Glomerular endothelial cell (primary cell): ENCODE results near the gene TXNDC16. TPM values are rescaled to one million over a fixed set of nuclear protein-coding genes. Genes with fewer than 3 reads are reported as not detected.
A peak's percentile ranks its signal among the peaks of the same experiment; 100 is the strongest.
"Not testable (repeated sequence)": the region's sequence is repeated elsewhere in the genome, so short reads cannot be mapped to it uniquely, and the experiment has no call there.

Experiments used
- DNase-seq: peaks from one replicate; pipeline ENCODE4 v3.0.0-alpha.2; 2011; ENCODE audit warnings: low read depth, low spot score; ENCODE audit errors: extremely low read depth
- total RNA-seq: library from RNA; depleted of rRNA; stranded (reverse); fragments of >200 nt; gene quantifications from 2 replicates; pipeline ENCODE4 v1.2.3, GENCODE V29; 2015

TXNDC16 gene
- total RNA-seq, result 2.4 and 4.7 TPM in 2 replicates

DNA sequence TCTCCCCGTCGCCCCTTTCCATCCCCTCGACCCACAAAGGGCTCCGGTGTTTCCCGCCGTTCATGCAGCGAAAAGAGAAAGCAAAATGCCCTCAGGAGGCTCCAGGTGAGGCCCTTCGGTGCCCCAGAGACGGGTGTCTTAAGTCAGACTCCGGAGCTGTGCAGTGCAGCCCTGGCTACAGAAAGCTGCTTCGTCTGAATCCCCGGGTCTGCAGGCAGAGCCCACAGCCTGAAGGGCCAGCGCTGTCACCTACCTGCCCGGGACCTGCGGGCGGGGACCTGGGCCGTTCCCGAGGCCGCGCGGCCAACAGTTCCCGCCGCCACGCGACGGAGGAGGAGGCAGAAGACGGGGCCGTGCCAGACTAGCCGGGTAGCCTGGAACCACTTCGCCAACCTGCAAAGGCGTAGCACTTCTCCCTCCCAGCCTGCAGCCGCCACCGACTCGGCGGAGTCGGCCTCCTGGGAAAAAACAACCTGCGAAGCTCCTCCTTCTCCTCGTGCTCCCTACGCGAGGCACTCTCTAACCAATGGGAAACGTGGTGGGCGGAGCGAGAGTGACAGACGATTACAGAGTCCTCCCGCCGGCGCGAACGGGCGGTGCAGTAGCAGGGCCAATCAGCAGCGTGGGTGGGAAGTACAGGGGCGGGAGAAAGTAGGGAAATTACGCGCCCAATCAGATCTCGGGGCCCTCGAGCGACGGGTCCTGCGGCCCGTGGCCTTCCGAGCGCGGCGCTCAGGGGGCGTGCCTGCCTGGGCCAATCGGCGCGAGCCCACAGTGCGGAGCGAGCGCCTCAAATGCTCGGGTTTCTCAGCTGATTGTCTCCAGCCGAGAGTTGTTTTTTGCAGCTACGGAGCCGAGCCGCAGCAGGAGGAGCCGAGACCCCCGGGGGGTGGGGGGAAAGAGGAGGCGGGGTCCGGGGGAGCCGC lies at the start of gene TXNDC16, which contains the start of gene GPR137C:
Gene TXNDC16, minus strand, starts transcription at position 443 of the 926 bp plus-strand sequence. CDS start 8,948 bp downstream, outside the sequence.
Gene GPR137C, plus strand, starts transcription at position 774 of the 926 bp plus-strand sequence. CDS start 312 bp downstream, outside the sequence.
- DNase-seq, result peak; percentile 96

GRCh38 chr14:52599974-52600373 lies 47.7 kb upstream of the TXNDC16 start:
- no peak for DNase-seq

DNA sequence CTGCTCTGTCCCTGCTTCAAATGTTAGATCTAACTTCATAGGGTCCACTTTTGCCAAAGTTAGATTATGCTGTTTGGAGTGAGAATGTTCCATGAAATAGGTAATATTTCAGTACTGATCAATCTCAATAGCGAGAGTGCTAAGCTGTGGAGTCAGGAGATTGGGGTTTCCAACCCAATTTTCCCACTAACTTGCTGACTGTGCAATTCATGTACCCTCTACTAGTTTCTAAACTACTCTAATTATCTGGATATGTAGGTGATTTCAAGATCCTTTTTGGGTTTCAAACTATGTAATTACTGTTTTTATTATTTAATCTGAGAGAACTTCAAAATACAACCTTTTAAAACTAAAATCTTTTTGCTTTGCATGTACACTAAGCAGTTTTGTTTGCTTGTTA lies 46.3 kb upstream of the TXNDC16 start:
- no peak for DNase-seq

DNA sequence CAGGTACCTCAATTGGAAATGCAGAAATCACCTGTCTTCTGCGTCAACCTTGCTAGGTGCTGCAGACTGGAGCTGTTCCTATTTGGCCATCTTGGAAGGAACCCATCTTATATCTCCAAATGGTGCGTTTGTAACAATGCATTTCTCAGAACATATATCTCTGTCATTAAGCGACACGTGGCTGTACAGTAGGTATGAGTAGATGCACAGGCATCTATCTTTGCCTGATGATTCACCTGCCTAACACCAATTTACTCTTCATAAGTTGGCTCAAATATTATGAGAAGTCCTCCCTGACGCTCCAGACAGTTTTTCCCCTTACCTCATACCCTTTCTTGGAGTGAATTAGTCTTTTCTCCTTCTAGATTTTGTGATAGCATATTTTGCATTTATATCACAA lies 44.6 kb upstream of the TXNDC16 start:
- no peak for DNase-seq

DNA sequence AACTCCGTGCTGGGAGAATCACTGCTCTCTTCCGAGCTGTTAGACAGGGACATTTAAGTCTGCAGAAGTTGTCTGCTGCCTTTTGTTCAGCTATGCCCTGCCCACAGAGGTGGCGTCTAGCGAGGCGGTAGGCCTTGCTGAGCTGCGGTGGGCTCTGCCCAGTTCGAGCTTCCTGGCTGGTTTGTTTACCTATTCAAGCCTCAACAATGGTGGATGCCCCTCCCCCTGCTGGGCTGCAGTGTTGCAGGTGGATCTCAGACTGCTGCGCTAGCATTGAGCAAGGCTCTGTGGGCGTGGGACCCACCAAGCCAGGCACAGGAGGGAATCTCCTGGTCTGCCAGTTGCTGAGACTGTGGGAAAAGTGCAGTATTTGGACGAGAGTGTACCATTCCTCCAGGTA lies 44.0 kb upstream of the TXNDC16 start:
- DNase-seq, result no peak

- DNase-seq, result no peak
Measured at GRCh38 chr14:52590318-52590717, 38.0 kb upstream of the TXNDC16 start.

GRCh38 chr14:52589646-52590045 lies 37.3 kb upstream of the TXNDC16 start:
- no peak for DNase-seq

DNA sequence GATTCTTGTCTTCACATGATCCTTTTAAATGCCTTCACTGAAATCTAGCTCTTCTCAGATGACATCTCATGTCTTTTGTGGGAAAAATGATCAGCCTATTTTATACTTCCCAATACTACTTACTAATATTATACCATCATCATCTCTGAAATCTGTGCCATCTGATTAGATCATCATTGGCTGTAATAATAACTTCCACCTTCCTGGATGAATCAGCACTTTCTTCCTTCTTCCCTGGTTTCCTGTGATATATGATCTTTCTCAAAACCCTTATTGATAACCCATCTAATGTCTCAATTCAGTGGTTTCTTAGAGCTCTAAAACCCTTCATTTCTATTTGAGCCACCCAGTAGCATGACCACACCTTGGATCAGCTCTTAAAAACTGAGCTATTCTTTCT lies 31.2 kb upstream of the TXNDC16 start:
- no peak for DNase-seq

DNA sequence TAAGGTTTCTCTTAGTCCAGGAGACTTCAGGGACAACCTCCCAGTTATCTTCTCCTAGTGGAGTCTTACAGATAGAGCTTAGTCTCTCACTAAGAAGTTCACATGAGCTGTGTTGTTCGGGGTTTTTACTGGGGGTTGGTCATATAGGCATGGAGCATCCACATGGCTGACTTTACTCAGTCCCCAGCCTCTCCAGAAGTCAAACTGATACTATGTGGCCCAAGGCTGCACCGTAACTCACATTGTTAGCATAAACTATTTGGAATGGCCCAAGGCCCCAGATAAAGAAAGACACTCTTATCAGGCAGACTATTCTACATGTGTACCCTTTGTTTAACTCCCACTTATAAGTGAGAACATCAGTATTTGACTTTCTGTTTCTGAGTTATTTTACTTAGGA lies 23.6 kb upstream of the TXNDC16 start:
- no peak for DNase-seq

DNA sequence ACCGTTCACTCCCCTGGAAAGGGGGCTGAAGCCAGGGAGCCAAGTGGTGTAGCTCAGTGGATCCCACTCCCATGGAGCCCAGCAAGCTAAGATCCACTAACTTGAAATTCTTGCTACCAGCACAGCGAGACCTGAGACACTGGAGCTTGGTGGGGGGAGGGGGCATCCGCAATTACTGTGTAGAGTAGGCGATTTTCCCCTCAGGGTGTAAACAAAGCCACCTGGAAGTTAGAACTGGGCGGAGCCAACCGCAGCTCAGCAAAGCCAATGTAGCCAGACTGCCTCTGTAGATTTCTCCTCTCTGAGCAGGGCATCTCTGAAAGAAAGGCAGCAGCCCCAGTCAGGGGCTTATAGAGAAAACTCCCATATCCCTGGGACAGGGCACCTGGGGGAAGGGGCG lies 16.1 kb upstream of the TXNDC16 start:
- not testable (repeated sequence) for DNase-seq

GRCh38 chr14:52563120-52563519 lies 10.8 kb upstream of the TXNDC16 start:
- no peak for DNase-seq

DNA sequence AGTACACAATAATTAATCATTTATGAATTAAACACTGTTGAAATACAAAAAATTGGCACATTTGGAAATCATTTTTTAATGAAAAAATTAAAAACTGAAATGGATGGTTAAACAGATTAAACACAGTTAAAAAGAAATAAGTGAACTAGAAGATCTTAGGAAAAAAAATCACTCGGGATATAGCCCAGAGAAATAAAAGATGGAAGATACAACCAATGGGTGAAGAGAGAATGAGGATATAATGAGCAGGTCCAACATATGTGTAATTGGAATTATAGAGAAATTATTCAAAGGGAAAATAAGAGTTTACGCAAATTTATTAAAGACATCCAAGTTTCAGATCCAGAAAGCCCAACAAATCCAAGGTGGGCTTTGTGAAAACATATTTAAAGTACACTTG lies 6.4 kb upstream of the TXNDC16 start:
- no peak for DNase-seq

DNA sequence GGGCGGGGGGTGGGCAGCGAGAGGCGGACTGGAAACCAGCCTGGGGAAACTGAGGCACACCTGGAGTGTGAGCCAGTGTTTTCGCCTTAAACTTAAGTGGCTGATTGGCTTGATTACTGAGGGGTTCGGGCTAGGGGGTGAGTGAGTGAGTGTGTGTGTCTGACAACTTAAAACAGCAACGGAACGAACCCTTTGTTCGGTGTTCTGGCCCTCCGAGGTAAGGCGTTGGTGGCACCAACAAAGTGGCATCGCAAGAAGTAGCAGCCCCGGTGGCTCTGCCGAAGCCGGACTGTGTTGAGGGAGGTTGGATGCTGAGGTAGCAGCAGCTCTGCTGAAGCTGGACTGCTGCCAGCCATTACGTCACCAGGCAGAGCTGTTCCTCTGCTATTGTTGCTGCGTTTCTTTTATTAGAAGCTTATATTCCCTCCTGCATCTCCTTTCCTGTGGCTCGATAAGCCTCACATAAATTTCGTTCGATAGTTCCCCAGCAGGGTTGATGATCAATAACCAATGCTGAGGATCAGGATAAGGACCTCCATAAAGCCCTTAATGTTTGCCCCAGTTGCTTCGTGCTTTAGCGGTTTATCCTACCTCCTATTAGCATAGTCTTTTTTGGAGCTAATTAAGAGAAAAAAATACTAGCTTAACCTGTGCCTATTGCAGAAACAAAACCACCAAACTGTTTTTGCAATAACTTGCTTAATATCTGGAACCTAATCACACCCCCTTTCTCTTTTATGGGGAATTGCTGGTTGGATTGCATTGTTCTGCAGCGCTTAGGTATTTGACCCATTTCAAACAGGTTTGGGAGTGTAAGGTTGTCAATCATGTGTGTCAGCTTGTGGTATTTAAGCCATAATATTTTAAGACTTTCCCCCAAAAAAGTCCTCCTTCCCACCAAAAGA lies 1.6 kb upstream of the TXNDC16 start:
- peak; percentile 50 for DNase-seq

GRCh38 chr14:52553002-52553670 lies 831 bp upstream of the TXNDC16 start:
- no peak for DNase-seq

DNA sequence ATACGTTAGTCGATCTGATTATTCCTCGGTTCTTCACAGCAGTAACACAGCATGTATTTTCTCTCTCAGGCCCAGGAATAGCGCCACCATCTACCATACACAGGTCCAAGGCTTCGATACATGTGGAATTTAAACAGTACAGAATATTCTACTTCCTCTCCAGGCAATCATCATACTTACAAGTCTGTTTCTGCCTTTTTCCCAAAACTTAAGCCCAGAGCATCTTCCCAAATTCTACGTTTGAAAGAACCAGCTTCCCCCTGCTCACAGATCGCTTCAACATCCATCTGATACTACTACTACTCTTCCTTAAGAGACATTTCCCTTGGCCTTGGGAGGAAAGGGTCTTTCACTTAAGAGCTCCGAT lies 626 bp downstream of the TXNDC16 start:
- peak; percentile 14 for DNase-seq

- DNase-seq, result no peak
Measured at GRCh38 chr14:52551205-52551604, 1.1 kb downstream of the TXNDC16 start.

GRCh38 chr14:52550661-52551060 lies 1.6 kb downstream of the TXNDC16 start:
- no peak for DNase-seq

DNA sequence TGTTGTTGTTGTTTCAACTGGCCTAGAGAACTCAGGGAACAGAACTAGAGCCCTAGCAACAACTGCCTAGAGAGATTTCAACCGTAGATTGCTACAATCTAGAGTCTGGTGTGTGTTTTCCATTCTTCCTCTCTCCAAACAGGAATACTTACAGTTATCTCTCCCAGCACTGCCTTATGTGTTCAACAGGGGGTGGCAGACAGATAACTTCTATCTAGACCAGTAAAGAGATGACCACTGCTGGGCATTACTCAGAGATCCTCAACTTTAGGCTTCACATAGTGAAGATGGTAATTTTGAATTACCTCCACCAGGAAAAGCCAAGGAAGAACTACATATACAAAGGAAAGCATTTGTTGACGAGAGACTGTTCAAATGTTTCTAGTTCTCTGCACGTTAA lies 4.8 kb downstream of the TXNDC16 start:
- no peak for DNase-seq

GRCh38 chr14:52547027-52547426 lies 5.3 kb downstream of the TXNDC16 start:
- no peak for DNase-seq

GRCh38 chr14:52546318-52546670 lies 6.0 kb downstream of the TXNDC16 start:
- DNase-seq, result no peak
